MM.1S (cell line): ENCODE measurements around the gene LARP6.

Experiments used
- EZH2 ChIP-seq: fragments of 300-600 bp; sonication (generic); optimal IDR thresholded peaks from 2 replicates; pipeline ENCODE3; 2017; ENCODE audit warnings: low read depth, mild to moderate bottlenecking, antibody characterized with exemption, low read length, mixed read lengths
- EZH2phosphoT487 ChIP-seq: fragments of 300-600 bp; sonication (generic); IDR thresholded peaks from 2 replicates; pipeline ENCODE4 v1.6.1; 2018; ENCODE audit warnings: antibody characterized with exemption, low read length
- TF ChIP-seq, protein P1 (sequence below): fragments of 300-600 bp; sonication (generic); IDR thresholded peaks from 2 replicates; pipeline ENCODE4 v1.5.1; 2016; ENCODE audit warnings: antibody characterized with exemption, low read length, mixed read lengths

DNA sequence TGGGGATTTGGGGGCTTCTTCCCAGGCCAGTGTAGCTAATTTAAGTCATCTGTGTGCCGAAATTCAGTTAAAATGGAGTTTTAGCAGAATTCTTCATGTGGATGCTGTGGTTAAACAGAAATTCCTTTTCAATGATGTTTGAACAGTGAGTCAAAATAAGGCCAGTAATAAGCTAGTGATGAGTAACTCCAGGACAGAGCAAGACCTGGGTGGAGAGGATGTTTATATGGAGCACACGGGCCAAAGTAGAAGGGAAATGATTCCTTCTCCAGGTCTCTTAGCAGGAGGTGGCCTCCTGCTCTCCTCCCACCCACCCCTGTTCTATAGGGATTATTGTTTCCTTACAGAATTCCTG, 58.7 kb downstream of the LARP6 start:
- TF ChIP-seq, protein P1, sequence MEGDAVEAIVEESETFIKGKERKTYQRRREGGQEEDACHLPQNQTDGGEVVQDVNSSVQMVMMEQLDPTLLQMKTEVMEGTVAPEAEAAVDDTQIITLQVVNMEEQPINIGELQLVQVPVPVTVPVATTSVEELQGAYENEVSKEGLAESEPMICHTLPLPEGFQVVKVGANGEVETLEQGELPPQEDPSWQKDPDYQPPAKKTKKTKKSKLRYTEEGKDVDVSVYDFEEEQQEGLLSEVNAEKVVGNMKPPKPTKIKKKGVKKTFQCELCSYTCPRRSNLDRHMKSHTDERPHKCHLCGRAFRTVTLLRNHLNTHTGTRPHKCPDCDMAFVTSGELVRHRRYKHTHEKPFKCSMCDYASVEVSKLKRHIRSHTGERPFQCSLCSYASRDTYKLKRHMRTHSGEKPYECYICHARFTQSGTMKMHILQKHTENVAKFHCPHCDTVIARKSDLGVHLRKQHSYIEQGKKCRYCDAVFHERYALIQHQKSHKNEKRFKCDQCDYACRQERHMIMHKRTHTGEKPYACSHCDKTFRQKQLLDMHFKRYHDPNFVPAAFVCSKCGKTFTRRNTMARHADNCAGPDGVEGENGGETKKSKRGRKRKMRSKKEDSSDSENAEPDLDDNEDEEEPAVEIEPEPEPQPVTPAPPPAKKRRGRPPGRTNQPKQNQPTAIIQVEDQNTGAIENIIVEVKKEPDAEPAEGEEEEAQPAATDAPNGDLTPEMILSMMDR = no peak
- no peak for TF ChIP-seq EZH2
- no peak for TF ChIP-seq EZH2phosphoT487
